Left ventricle myocardium superior (tissue), 1 donor: Measurements from ENCODE around the gene IKBKG. TPM values are rescaled to one million over a fixed set of nuclear protein-coding genes. Genes with fewer than 3 reads are reported as not detected.
"Not testable (repeated sequence)": the region's sequence is repeated elsewhere in the genome, so short reads cannot be mapped to it uniquely, and the experiment has no call there.

Experiments
- ATAC-seq: fragments of 200-7000 bp; cut with Tn5 transposase; one replicate; pipeline ENCODE4 v1.9.1; 2020; ENCODE audit warnings: mild to moderate bottlenecking, moderate library complexity
- DNase-seq: peaks from one replicate; pipeline ENCODE4 v3.0.0-alpha.2; 2020
- intact Hi-C: fragments of 100-400 bp; cut with micrococcal nuclease; formaldehyde crosslinking; loops from one replicate; pipeline ENCODE4 v1.11.0; 2022
- total RNA-seq: library from RNA; stranded (reverse); fragmentation: NEBNext Ultra II Directional; extraction: Animal tissue kit (Norgen Biotek cat#: 25700); gene quantifications from one replicate; pipeline ENCODE4 v1.2.1, GENCODE V29; 2021
- donor health status: DM: no; HTN: yes; CAD: no; lungs with severe emphysema.

The IKBKG gene
- total RNA-seq, 1 donor from 2014 or later, result 15.5 TPM

DNA sequence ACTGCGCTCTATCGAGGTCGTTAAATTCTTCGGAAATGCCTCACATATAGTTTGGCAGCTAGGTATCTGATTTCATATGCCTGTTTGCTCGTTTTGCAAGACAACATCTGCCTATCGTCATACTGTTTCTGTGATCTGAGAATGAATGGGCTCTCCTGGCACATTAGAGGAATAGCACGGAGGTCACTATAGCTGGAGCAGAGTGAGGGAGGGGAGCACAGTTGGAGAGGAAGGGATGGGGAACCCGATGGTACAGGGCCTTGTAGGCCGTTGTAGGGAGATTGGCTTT is 552 bp downstream of the IKBKG start:
- DNase-seq (no peak), ATAC-seq (no peak)
- intact Hi-C loops, result no loop called here

DNA sequence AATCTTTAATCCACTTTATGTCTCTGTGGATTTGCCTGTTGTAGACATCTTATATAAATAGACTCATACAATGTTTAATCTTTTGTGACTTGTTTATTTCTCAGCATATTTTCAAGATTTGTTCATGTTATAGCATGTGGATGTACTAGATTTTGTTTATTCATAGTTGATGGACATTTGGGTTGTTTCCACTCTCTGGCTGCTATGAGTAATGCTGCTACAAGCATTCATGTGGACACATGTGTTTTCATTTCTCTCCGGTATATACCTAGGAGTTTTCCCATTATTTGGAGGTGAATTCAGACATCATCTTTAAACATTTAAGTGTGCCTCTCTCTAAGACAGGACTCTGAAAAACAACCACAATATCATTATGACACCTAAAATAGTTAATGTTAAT is 2.3 kb downstream of the IKBKG start:
- DNase-seq, result no peak
- no peak for ATAC-seq
- intact Hi-C loops, result no loop called here

DNA sequence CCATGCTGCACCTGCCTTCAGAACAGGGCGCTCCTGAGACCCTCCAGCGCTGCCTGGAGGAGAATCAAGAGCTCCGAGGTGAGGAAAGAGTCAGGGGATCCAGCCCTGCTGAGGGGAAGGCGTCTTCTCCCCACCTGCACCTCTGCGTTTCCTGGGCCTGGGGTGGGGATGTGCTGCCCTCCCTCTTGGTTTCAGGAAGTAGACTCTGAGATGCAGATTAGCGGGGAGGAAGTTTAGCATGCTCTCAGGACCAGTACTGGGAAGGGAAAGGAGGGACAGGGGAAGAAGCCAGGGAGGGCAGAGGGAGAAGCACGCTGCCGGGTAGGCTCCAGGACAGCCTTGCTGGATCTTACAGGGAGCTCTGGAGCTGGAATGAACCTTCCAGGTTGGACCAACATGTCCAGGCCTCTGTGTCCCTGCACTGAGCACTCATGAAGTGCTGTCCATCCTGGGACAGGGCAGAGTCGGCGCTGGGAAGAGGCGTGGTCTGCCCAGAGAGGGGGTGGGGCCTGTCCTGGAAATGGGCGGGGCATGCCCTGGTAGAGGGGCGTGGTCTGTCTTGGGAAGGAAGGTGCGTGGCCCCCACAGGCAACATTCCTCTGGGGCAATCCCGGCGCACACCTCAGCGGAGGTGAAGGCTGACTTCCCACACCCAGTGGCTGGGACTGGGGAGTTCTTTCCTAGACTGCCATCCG is 4.8 kb downstream of the IKBKG start:
- intact Hi-C loops, ATAC-seq, DNase-seq: not testable (repeated sequence)

DNA sequence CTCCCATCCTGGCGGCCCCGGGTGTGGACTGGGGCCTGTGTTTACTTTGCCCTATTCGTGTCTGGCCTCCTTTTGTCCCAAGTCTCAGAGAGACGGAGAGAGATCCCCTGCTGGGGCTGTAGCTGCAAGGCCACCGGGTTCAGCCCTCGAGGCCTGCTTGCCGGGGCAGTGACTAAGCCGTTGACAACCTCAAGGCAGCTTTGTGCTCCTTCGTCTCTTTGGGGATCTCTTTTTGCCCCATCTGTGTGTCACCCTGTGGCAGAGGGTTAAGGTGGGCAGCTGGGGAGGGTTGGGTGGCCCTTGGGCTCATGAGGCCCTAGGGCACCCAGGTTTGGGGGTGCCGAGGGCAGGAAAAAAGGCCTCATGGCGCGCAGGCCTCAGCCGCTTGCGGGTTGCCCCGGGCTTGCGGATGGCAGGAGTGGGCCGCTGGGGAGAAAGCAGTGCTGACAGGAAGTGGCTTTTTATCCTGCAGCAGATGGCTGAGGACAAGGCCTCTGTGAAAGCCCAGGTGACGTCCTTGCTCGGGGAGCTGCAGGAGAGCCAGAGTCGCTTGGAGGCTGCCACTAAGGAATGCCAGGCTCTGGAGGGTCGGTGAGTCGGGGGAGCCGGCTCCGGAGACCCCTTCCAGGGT is 10.8 kb downstream of the IKBKG start:
- DNase-seq, ATAC-seq, intact Hi-C loops: not testable (repeated sequence)

DNA sequence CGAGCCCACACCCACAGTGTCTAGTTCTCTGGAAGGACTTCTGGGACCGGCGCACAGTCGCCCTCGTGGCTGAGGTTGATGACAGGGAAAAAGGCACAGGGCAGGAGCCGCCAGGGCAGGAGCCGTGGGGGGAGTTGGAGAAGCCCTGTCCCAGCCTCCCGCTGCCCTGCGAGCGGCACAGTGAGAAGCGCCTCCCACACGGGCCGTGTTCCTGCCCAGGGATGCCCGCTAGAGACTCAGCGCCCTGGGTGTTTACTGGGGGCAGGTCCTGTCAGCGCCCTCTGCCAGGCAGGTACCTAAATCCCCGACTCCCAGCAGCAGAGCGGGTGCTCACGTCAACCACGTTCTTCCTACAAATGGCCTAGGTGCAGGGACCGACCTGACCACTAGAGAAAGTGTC is 11.5 kb downstream of the IKBKG start:
- intact Hi-C loops, ATAC-seq, DNase-seq: not testable (repeated sequence)

DNA sequence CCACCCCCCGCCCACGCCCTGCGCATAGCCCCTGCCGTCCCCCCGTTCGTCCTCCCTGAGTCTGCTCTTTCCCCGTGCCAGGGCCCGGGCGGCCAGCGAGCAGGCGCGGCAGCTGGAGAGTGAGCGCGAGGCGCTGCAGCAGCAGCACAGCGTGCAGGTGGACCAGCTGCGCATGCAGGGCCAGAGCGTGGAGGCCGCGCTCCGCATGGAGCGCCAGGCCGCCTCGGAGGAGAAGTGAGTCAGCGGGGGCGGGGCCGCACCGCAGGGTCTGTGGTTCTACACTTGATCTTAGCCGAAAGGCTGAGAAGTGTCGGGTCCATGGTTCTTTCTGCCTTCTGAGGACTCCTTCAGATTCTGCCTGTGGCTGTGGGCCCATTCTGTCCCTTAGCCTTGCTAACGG is 12.9 kb downstream of the IKBKG start:
- DNase-seq, ATAC-seq, intact Hi-C loops: not testable (repeated sequence)

DNA sequence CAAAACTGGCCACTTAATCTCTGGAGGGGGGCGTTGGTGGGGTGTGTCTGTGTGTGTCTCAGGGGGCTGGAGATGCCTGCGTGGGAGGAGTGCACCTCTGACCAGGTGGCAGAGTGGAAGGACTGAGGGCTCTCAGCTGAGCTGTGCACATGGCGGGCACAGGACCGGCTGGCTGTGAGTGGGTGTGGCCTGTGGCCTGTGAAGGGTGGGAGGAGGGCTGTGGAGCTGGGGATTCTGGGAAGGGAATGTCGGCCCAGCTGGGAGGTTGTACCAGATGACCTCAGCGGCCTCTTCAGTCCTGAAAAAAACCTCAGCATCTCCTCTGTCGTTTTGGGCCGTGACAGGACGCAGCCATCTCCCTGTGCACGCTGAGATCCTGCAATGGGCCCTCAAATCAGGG is 14.9 kb downstream of the IKBKG start:
- intact Hi-C loops, DNase-seq: not testable (repeated sequence)
- ATAC-seq, result peak; percentile 93

DNA sequence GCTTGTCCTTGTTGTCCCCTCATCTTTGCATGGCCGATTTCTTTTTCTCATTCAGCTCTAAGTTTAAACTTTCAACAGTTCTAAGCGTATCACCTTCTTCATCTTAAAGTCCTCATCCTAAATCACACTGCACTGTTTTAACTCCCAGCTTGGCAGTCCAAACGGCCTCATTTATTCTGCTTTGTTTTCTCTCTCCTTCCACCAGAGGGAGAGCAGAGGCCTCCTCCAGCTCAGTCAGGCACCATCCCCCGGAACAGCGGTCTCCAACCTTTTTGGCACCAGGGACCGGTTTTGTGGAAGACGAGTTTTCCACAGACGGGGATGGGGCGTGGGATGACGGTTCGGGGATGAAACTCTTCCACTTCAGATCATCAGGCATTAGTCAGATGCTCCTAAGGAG is 22.9 kb downstream of the IKBKG start:
- intact Hi-C loops, ATAC-seq, DNase-seq: not testable (repeated sequence)

DNA sequence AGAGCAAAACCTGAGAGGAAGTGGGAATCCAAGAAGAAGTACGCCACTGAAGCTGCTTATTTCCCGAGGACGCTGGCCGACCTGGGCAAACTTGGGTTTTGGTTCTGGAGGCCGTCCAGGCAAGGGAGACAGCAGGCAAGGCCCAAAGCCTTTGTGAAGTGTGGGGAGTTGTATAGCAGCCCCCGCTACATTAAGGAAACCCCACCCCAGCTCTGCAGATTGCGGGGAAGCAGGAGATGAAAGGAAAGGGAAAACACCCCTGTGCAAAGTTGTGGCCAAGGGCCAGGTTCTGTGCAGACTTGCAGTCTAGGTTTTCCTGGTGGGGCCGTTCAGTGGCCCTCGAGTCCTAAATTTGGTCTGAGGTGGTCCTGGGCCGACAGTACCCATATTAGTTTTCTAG is 25.6 kb downstream of the IKBKG start:
- ATAC-seq, intact Hi-C loops, DNase-seq: not testable (repeated sequence)

DNA sequence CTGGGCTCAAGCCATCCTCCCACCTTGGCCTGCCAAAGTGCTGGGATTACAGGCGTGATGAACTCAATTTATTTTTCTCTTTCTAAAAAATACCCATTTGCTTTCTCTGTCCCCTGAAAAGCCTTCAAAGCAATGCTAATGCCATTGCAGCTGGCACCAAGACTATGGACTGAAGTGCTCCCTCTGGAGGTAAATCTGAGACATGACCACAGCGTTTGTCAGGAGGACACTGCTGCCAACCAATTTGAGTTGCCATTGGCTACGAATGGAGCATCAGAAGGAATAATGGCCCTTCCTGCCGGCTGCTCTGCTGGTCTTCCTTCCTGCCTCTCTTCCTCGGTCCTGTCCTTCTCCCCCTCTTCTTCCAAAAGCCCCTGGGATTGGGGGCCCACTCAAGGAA is 27.7 kb downstream of the IKBKG start:
- intact Hi-C loops, DNase-seq: not testable (repeated sequence)
- peak; percentile 68 for ATAC-seq

DNA sequence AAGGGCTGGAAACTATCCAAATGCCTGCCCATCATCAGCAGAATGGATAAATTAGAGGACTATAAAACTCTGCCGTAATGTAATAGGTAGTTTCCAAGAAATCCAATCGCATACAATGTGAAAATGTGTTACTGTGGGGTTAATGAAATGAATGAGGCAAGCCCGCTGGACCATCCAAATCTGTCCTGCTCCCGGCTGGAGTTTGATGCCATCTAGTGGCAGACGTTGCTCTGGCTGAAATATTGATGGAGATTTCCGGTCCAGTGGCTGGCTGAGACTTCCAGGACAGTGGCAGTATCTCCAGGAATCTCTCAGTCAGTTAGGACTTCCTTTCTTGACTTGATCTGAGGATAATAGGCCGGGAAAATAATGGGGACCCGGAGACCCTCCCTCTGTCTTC is 35.6 kb downstream of the IKBKG start:
- intact Hi-C loops, DNase-seq: not testable (repeated sequence)
- ATAC-seq, result peak; percentile 65

DNA sequence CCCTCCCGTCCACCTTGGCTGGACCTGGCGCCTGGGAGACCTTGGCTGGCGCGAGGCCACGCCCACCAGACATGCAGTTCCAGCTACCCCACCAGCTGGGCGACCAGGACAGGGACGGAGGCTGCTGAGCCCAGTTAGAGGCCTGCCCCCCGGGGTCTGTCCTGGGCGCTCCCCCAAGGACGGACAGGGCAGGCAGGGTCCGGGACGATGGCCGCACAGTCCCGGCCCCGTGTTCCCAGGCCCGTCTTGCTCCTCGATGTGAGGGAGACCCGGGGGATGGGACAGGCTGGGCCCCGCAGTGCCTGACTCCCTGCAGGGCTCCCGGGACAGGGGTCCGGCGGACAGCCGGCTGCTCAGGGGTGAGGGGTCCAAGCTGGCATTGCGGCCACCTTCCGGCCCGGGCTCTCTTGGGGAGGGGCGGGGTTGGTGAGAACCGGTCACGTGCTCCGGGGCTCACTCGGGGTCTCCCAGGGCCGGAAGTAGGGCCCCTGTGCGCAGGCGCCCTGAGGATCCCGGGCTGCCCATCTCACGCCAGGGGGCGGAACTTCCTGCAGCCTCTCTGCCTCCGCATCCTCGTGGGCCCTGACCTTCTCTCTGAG is 37.3 kb downstream of the IKBKG start, which contains the start of gene CTAG1A:
TSS of gene CTAG1A (plus strand) at position 549 of the 599 bp plus-strand sequence. CDS start 74 bp downstream, outside the sequence.
- intact Hi-C loops, DNase-seq, ATAC-seq: not testable (repeated sequence)

DNA sequence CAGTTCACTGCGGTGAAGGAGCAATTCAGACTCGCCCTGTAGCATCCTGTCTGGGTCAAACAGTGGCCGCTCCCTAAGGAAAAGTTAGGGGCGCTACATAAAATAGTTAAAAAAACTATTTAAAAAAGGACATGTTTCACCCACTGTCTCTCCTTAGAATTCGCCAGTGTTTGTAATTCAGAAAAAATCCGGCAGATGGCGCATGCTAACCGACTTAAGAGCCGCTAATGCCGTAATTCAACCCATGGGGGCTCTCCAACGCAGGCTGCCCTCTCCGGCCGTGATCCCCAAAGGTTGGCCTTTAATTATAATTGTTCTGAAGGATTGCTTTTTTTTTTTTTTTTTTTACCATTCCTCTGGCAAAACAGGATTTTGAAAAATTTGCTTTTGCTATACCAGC is 43.0 kb downstream of the IKBKG start:
- intact Hi-C loops, DNase-seq, ATAC-seq: not testable (repeated sequence)

DNA sequence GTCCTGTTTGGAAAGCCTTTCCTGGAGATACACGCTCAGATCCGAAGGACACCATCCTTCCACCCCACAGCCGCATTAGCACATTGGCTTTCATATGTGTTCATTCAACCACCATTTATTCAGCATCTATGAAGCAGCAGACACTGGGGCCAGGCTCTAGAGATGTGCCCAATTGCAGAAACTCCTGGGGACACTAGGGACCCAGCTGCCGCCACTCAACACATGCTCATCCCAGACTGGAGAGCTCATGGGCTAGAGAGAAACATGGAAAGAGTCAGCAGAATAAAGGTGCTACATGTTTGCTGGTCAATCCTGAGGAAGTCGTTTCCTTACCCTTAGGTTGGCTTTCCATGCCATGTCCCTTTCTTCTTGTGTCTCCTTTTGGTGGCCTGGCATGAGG is 45.1 kb downstream of the IKBKG start:
- intact Hi-C loops, result no loop called here
- DNase-seq, result no peak
- no peak for ATAC-seq

DNA sequence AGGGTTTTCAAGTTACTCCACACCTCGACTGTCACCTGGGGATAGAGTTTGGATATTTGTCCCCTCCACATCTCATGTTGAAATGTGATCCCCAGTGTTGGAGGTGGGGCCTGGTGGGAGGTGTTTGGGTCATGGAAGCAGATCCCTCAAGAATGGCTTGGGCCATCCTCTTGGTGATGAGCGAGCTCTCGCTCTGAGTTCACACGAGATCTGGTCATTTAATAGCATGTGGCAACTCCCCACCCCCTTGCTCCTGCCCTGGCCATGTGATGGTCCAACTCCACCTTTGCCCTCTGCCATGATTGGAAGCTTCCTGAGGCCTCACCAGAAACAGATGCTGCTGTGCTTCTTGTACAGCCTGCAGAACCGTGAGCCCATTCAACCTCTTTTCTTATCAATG is 45.8 kb downstream of the IKBKG start:
- ATAC-seq, result no peak
- intact Hi-C loops, result no loop called here
- DNase-seq, result no peak

DNA sequence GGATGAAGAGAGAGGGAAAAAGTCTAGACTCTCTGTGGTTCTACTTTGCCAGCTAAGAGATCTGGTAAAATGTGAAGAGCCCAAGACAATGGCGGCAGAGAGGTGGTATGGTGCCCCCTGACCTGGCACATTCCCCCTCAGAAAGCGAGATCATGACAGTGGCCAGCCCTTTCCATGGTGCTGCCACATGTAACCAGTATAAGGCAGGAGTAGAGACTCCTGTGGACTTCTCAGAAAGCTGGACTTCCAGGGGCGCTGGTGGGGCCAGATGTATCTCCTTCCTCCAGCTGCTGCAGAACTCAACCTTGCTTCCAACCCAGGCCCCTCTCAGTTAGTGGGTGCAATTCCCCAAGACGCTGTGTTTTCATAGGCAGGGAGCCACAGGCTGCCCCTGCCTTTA is 47.1 kb downstream of the IKBKG start:
- DNase-seq (no peak), ATAC-seq (no peak)
- intact Hi-C loops, result no loop called here

DNA sequence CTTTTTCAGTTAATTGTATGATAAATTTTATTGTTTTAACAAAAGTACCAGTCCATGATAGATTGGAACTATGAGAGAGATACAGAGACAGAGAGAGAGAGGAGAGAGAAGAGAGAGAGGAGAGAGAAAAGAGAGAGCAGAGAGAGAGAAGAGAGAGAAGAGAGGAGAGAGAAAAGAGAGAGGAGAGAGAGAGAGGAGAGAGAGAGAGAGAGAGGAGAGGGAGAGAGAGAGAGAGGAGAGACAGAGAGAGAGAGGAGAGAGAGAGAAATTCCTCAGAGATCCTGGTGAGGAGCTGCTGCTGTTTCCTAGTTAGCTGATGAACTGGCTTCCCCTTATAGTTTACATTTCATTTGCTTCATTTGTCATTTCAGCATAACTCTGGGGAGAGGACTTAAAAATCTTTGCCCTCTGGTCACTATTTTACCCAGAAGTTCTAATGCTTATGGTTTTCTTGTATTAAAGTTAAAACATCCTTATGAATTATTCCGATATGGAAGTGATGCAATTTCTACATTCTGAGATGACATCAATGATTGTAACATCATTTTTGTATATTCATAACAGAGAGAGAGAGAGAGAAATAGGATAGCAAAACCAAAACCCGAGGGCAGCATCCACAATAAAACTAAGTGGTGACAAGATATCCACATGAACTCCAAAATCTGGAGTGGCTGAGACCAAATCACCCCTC is 48.3 kb downstream of the IKBKG start:
- ATAC-seq (no peak), DNase-seq (no peak)
- intact Hi-C loops, result no loop called here

DNA sequence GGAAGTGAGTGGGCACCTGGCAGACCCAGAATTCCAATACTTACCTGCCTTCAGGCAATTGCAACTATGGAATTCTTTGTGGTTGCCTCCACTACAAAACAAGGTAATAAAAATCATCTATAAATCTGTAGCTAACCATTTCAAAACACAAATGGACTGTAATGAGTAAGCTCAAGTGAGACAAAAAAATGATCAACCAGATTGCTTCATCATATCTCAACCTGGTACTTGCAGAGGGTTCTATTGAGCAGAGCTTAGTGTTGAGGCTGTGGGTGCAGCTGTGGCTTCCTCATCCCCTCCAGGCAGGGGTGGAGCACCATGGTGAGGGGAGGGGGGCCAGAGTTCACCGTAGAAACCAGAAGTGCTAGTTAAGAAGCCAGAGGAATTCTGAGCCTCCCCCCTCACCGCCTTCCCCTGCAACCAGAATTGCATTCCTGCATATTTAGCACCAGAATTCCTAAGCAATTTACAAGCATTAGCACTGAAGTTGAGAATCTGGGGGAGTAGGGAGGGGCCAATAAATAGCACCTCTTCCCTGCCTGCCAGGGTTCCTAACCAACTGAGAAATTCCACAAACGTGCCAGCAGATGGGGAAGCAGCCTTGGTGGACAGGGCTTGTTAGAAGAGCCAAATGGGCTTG is 49.0 kb downstream of the IKBKG start:
- intact Hi-C loops, result no loop called here
- no peak for DNase-seq
- ATAC-seq, result no peak

DNA sequence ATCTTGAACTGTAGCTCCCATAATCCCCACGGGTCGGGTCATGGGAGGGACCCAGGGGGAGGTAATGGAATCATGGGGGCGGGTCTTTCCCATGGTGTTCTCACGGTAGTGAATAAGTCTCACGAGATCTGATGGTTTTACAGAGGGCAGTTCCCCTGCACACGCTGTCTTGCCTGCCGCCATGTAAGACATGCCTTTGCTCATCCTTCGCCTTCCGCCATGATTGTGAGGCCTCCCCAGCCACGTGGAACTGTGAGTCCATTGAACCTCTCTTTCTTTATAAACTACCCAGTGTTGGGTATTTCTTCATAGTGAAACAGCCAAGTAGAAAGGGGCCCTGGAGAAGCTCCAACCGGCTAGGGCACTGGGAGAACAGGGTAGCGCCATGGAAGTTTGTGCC is 49.8 kb downstream of the IKBKG start:
- no peak for ATAC-seq
- DNase-seq, result no peak
- intact Hi-C loops, result no loop called here
